GM19351 (cell line): Measurements from ENCODE around the gene FRMD7.
"Not testable (repeated sequence)": the region's sequence is repeated elsewhere in the genome, so short reads cannot be mapped to it uniquely, and the experiment has no call there.

ENCODE experiments used
- ATAC-seq: cut with Tn5 transposase; IDR thresholded peaks from one replicate; pipeline ENCODE4 v1.9.1; 2021; ENCODE audit warnings: mild to moderate bottlenecking, moderate library complexity; ENCODE audit not compliant: unreplicated experiment

FRMD7 gene

GRCh38 chrX:132127743-132128142 lies at the start of gene FRMD7:
TSS of gene FRMD7 (minus strand) at chrX:132128020. CDS start at chrX:132127844, 176 bp downstream.
- ATAC-seq, result no peak

- no peak for ATAC-seq
These were observed 45.8 kb upstream of the FRMD7 start for GRCh38 chrX:132173647-132174046.

GRCh38 chrX:132171881-132172280 lies 44.1 kb upstream of the FRMD7 start:
- no peak for ATAC-seq

GRCh38 chrX:132171478-132171877 lies 43.7 kb upstream of the FRMD7 start:
- no peak for ATAC-seq

- no peak for ATAC-seq
These were observed 41.7 kb upstream of the FRMD7 start for GRCh38 chrX:132169554-132169953.

- ATAC-seq, result no peak
These were observed 37.8 kb upstream of the FRMD7 start for GRCh38 chrX:132165651-132166050.

GRCh38 chrX:132165005-132165404 lies 37.2 kb upstream of the FRMD7 start:
- ATAC-seq, result no peak

GRCh38 chrX:132163094-132163493 lies 35.3 kb upstream of the FRMD7 start:
- ATAC-seq, result not testable (repeated sequence)

- ATAC-seq, result no peak
These were observed 25.3 kb upstream of the FRMD7 start for GRCh38 chrX:132153166-132153565.

- ATAC-seq, result no peak
These were observed 18.6 kb upstream of the FRMD7 start for GRCh38 chrX:132146456-132146855.

GRCh38 chrX:132144061-132144460 lies 16.2 kb upstream of the FRMD7 start:
- no peak for ATAC-seq

GRCh38 chrX:132125906-132126305 lies 1.9 kb downstream of the FRMD7 start:
- no peak for ATAC-seq

GRCh38 chrX:132120913-132121312 lies 6.9 kb downstream of the FRMD7 start:
- ATAC-seq, result no peak

- no peak for ATAC-seq
These were observed 7.9 kb downstream of the FRMD7 start for GRCh38 chrX:132119821-132120515.

- no peak for ATAC-seq
These were observed 8.5 kb downstream of the FRMD7 start for GRCh38 chrX:132119283-132119682.

- ATAC-seq, result no peak
These were observed 9.5 kb downstream of the FRMD7 start for GRCh38 chrX:132118358-132118757.

- ATAC-seq, result no peak
These were observed 12.0 kb downstream of the FRMD7 start for GRCh38 chrX:132115792-132116191.

GRCh38 chrX:132114607-132115006 lies 13.2 kb downstream of the FRMD7 start:
- ATAC-seq, result no peak

- no peak for ATAC-seq
These were observed 20.5 kb downstream of the FRMD7 start for GRCh38 chrX:132107291-132107690.

GRCh38 chrX:132101799-132102198 lies 26.0 kb downstream of the FRMD7 start:
- ATAC-seq, result no peak

GRCh38 chrX:132101206-132101605 lies 26.6 kb downstream of the FRMD7 start:
- ATAC-seq, result no peak

- not testable (repeated sequence) for ATAC-seq
These were observed 29.1 kb downstream of the FRMD7 start for GRCh38 chrX:132098704-132099103.

GRCh38 chrX:132094164-132094563 lies 33.7 kb downstream of the FRMD7 start:
- ATAC-seq, result no peak
